AG10803 (cell line): ENCODE measurements around the gene FRAT2.
"Not testable (repeated sequence)": the region's sequence is repeated elsewhere in the genome, so short reads cannot be mapped to it uniquely, and the experiment has no call there.

Experiments used
- DNase-seq: peaks from one replicate; pipeline ENCODE4 v3.0.0; 2010; ENCODE audit warnings: low read depth
- H3K4me3 ChIP-seq: 2 replicates; pipeline ENCODE4 v1.5.1; 2011; ENCODE audit warnings: mild to moderate bottlenecking, low read length, control low read depth
- CTCF ChIP-seq: conservative IDR thresholded peaks from 2 replicates; pipeline ENCODE4 v1.5.1; 2011; ENCODE audit warnings: mild to moderate bottlenecking, low read length, control low read depth, inconsistent platforms

Gene FRAT2

GRCh38 chr10:97356318-97356914, 21.9 kb upstream of the FRAT2 start:
- peak; percentile 50 for TF ChIP-seq CTCF
- no peak overlapping the region for H3K4me3 ChIP-seq
- peak; percentile 89 for DNase-seq

GRCh38 chr10:97355571-97355975, 21.0 kb upstream of the FRAT2 start:
- H3K4me3 ChIP-seq: no peak overlapping the region
- no peak for DNase-seq
- peak; percentile 34 for TF ChIP-seq CTCF

- H3K4me3 ChIP-seq: no peak overlapping the region
- no peak for TF ChIP-seq CTCF
- DNase-seq: no peak
These were observed 19.4 kb upstream of the FRAT2 start for GRCh38 chr10:97353945-97354344.

GRCh38 chr10:97349752-97350513, 15.4 kb upstream of the FRAT2 start:
- no peak overlapping the region for H3K4me3 ChIP-seq
- DNase-seq: no peak
- no peak for TF ChIP-seq CTCF

- TF ChIP-seq CTCF: no peak
- H3K4me3 ChIP-seq: no peak overlapping the region
- no peak for DNase-seq
These were observed 12.8 kb upstream of the FRAT2 start for GRCh38 chr10:97347317-97347716.

- DNase-seq, H3K4me3 ChIP-seq: not testable (repeated sequence)
These were observed 9.1 kb upstream of the FRAT2 start for GRCh38 chr10:97343664-97344063.

- TF ChIP-seq CTCF: no peak
- DNase-seq: no peak
- no peak overlapping the region for H3K4me3 ChIP-seq
These were observed 6.9 kb upstream of the FRAT2 start for GRCh38 chr10:97341416-97341815.
